SK-N-SH treated with all-trans-retinoic acid at 6 μM for 48 hours (cell line): ENCODE measurements around the gene DDX24.

Source experiments
- ATAC-seq: fragments of 200-7000 bp; cut with Tn5 transposase; 3 replicates; pipeline ENCODE4 v1.9.1; 2020; ENCODE audit warnings: mild to moderate bottlenecking, moderate library complexity
- ARNTL ChIP-seq: fragments of 450-650 bp; formaldehyde crosslinking; IDR thresholded peaks from 2 replicates; pipeline ENCODE4 v1.5.0; 2020; ENCODE audit warnings: low read depth, mild to moderate bottlenecking, moderate library complexity, borderline replicate concordance
- BACH2 ChIP-seq: fragments of 250-450 bp; sonication (Bioruptor Pico); IDR thresholded peaks from 2 replicates; pipeline ENCODE4 v1.9.0; 2021; ENCODE audit warnings: mild to moderate bottlenecking, borderline replicate concordance
- CSDC2 ChIP-seq: fragments of 250-450 bp; sonication (Bioruptor Pico); IDR thresholded peaks from 2 replicates; pipeline ENCODE4 v1.5.0; 2020; ENCODE audit warnings: mild to moderate bottlenecking, moderate library complexity
- CSRNP3 ChIP-seq: fragments of 250-450 bp; sonication (Bioruptor Pico); IDR thresholded peaks from 2 replicates; pipeline ENCODE4 v1.5.1; 2021; ENCODE audit warnings: mild to moderate bottlenecking, moderate library complexity
- ESRRG ChIP-seq: fragments of 250-450 bp; sonication (Bioruptor Pico); IDR thresholded peaks from 2 replicates; pipeline ENCODE4 v1.6.1; 2021; ENCODE audit warnings: mild to moderate bottlenecking
- OSR1 ChIP-seq: fragments of 250-450 bp; sonication (Bioruptor Pico); IDR thresholded peaks from 2 replicates; pipeline ENCODE4 v1.8.0; 2022; ENCODE audit warnings: moderate library complexity, mild to moderate bottlenecking, inconsistent platforms
- PATZ1 ChIP-seq: fragments of 250-450 bp; sonication (Bioruptor Pico); IDR thresholded peaks from 2 replicates; pipeline ENCODE4 v1.8.0; 2020; ENCODE audit warnings: mild to moderate bottlenecking, moderate library complexity, borderline replicate concordance
- POU6F1 ChIP-seq: fragments of 250-450 bp; sonication (Bioruptor Pico); IDR thresholded peaks from 2 replicates; pipeline ENCODE4 v1.8.0; 2021; ENCODE audit warnings: low read depth, mild to moderate bottlenecking, moderate library complexity, borderline replicate concordance
- PPARA ChIP-seq: fragments of 250-450 bp; sonication (Bioruptor Pico); IDR thresholded peaks from 2 replicates; pipeline ENCODE4 v1.5.0; 2020; ENCODE audit warnings: mild to moderate bottlenecking, borderline replicate concordance
- RARB ChIP-seq: fragments of 250-450 bp; sonication (Bioruptor Pico); IDR thresholded peaks from 2 replicates; pipeline ENCODE4 v1.8.0; 2021; ENCODE audit warnings: mild to moderate bottlenecking, moderate library complexity
- SNAI2 ChIP-seq: fragments of 250-450 bp; sonication (Bioruptor Pico); IDR thresholded peaks from 2 replicates; pipeline ENCODE4 v1.5.0; 2020; ENCODE audit warnings: mild to moderate bottlenecking, moderate library complexity
- TCF4 ChIP-seq: fragments of 250-450 bp; sonication (Bioruptor Pico); IDR thresholded peaks from 2 replicates; pipeline ENCODE4 v1.8.0; 2021; ENCODE audit warnings: mild to moderate bottlenecking, moderate library complexity, borderline replicate concordance
- TOX ChIP-seq: fragments of 250-450 bp; sonication (Bioruptor Pico); IDR thresholded peaks from 2 replicates; pipeline ENCODE4 v1.8.0; 2021; ENCODE audit warnings: mild to moderate bottlenecking, moderate library complexity, borderline replicate concordance
- TSHZ2 ChIP-seq: fragments of 250-450 bp; sonication (Bioruptor Pico); IDR thresholded peaks from 2 replicates; pipeline ENCODE4 v1.5.0; 2020; ENCODE audit warnings: mild to moderate bottlenecking, moderate library complexity
- ZC3H10 ChIP-seq: fragments of 250-450 bp; sonication (Bioruptor Pico); IDR thresholded peaks from 2 replicates; pipeline ENCODE4 v1.5.1; 2021; ENCODE audit warnings: mild to moderate bottlenecking, moderate library complexity
- ZFP3 ChIP-seq: fragments of 250-450 bp; sonication (Bioruptor Pico); IDR thresholded peaks from 2 replicates; pipeline ENCODE4 v1.5.0; 2020; ENCODE audit warnings: mild to moderate bottlenecking, moderate library complexity
- ZFP30 ChIP-seq: fragments of 450-650 bp; formaldehyde crosslinking; IDR thresholded peaks from 2 replicates; pipeline ENCODE4 v1.5.0; 2022; ENCODE audit warnings: mild to moderate bottlenecking, moderate library complexity
- ZNF565 ChIP-seq: fragments of 450-650 bp; formaldehyde crosslinking; conservative IDR thresholded peaks from 2 replicates; pipeline ENCODE4 v1.5.0; 2020; ENCODE audit warnings: low read depth, mild to moderate bottlenecking, moderate library complexity
- ZNF70 ChIP-seq: fragments of 450-650 bp; formaldehyde crosslinking; IDR thresholded peaks from 2 replicates; pipeline ENCODE4 v1.5.0; 2020; ENCODE audit warnings: mild to moderate bottlenecking, moderate library complexity
- ZNF8 ChIP-seq: fragments of 450-650 bp; formaldehyde crosslinking; IDR thresholded peaks from 2 replicates; pipeline ENCODE4 v1.5.0; 2020; ENCODE audit warnings: mild to moderate bottlenecking, moderate library complexity

DDX24 gene

GRCh38 chr14:94126800-94127199 is 45.8 kb upstream of the DDX24 start:
- TF ChIP-seq POU6F1 (no peak), OSR1 (no peak), ZC3H10 (CRISPR knock-in tag) (no peak), ZNF8 (CRISPR knock-in tag) (no peak), TCF4 (no peak), ZNF565 (CRISPR knock-in tag) (no peak), TSHZ2 (CRISPR knock-in tag) (no peak), CSRNP3 (no peak), PPARA (CRISPR knock-in tag) (no peak)
- TF ChIP-seq, all 23 proteins: peak for 0
- no peak for ATAC-seq

- TF ChIP-seq TSHZ2 (CRISPR knock-in tag) = no peak
- no peak for TF ChIP-seq SNAI2 (CRISPR knock-in tag)
- no peak for TF ChIP-seq RARB (CRISPR knock-in tag)
- TF ChIP-seq ZFP3 (CRISPR knock-in tag) = no peak
- TF ChIP-seq OSR1 = no peak
- no peak for TF ChIP-seq ZNF70 (CRISPR knock-in tag)
- TF ChIP-seq, all 23 proteins: peak for 0
- ATAC-seq = no peak
These were observed 45.3 kb upstream of the DDX24 start for GRCh38 chr14:94126419-94126677.

GRCh38 chr14:94125659-94126418 is 44.8 kb upstream of the DDX24 start:
- ATAC-seq = no peak
- no peak for TF ChIP-seq BACH2 (CRISPR knock-in tag)
- no peak for TF ChIP-seq ESRRG (CRISPR knock-in tag)
- TF ChIP-seq ZNF565 (CRISPR knock-in tag) = no peak
- no peak for TF ChIP-seq RARB (CRISPR knock-in tag)
- no peak for TF ChIP-seq CSDC2 (CRISPR knock-in tag)
- TF ChIP-seq ZC3H10 (CRISPR knock-in tag) = no peak
- no peak for TF ChIP-seq POU6F1
- no peak for TF ChIP-seq TOX (CRISPR knock-in tag)
- no peak for TF ChIP-seq ARNTL
- no peak for TF ChIP-seq CSRNP3
- no peak for TF ChIP-seq PPARA (CRISPR knock-in tag)
- TF ChIP-seq PATZ1 (CRISPR knock-in tag) = no peak
- TF ChIP-seq ZFP30 (CRISPR knock-in tag) = no peak
- TF ChIP-seq TSHZ2 (CRISPR knock-in tag) = no peak
